Measurements from ENCODE around the gene PPP1R12C. TPM values are rescaled to one million over a fixed set of nuclear protein-coding genes. Genes with fewer than 3 reads are reported as not detected.
"Not testable (repeated sequence)": the region's sequence is repeated elsewhere in the genome, so short reads cannot be mapped to it uniquely, and the experiment has no call there.

PPP1R12C gene
- total RNA-seq, 4 donors from 2014 or later = 51.7 to 126 (median 78.7) TPM

- DNase-seq (ENCODE audit: low spot score in 2 of 2) = no peak
- Histone ChIP-seq H3K4me3 (peak overlapping the region; percentile 38), H3K9me3 (no peaks in the 10 kb centered on the region), H3K4me1 (peaks cover 14% of the 10 kb centered on the region), H3K27ac (peak overlapping the region; percentile 82), H3K36me3 (no peaks in the 10 kb centered on the region), H3K27me3 (peaks cover 48% of the 10 kb centered on the region)
- TF ChIP-seq, protein P1, sequence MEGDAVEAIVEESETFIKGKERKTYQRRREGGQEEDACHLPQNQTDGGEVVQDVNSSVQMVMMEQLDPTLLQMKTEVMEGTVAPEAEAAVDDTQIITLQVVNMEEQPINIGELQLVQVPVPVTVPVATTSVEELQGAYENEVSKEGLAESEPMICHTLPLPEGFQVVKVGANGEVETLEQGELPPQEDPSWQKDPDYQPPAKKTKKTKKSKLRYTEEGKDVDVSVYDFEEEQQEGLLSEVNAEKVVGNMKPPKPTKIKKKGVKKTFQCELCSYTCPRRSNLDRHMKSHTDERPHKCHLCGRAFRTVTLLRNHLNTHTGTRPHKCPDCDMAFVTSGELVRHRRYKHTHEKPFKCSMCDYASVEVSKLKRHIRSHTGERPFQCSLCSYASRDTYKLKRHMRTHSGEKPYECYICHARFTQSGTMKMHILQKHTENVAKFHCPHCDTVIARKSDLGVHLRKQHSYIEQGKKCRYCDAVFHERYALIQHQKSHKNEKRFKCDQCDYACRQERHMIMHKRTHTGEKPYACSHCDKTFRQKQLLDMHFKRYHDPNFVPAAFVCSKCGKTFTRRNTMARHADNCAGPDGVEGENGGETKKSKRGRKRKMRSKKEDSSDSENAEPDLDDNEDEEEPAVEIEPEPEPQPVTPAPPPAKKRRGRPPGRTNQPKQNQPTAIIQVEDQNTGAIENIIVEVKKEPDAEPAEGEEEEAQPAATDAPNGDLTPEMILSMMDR (IDR thresholded peaks at IDR 0.05) = no peak
- TF ChIP-seq EP300 (IDR thresholded peaks at IDR 0.05) = no peak
- TF ChIP-seq POLR2AphosphoS5 (IDR thresholded peaks at IDR 0.05) = no peak
- TF ChIP-seq POLR2A (IDR thresholded peaks at IDR 0.05) = no peak
- WGBS = 97% methylated on average over 2 of the region's 2 CpGs
Measured at GRCh38 chr19:55069865-55070197, 47.6 kb downstream of the PPP1R12C start.

- no peak for TF ChIP-seq POLR2AphosphoS5 (IDR thresholded peaks at IDR 0.05)
- TF ChIP-seq, protein P1 (IDR thresholded peaks at IDR 0.05) = no peak
- no peak for TF ChIP-seq EP300 (IDR thresholded peaks at IDR 0.05)
- TF ChIP-seq POLR2A (IDR thresholded peaks at IDR 0.05) = no peak
- Histone ChIP-seq H3K4me3 (peak overlapping the region; percentile 38), H3K27ac (peak overlapping the region; percentile 82), H3K27me3 (peaks cover 48% of the 10 kb centered on the region), H3K4me1 (peaks cover 14% of the 10 kb centered on the region), H3K9me3 (no peaks in the 10 kb centered on the region), H3K36me3 (no peaks in the 10 kb centered on the region)
- no peak for DNase-seq (ENCODE audit: low spot score in 2 of 2)
- 7% methylated on average over 20 of the region's 30 CpGs for WGBS
Measured at GRCh38 chr19:55068950-55069864, 48.2 kb downstream of the PPP1R12C start.

DNA sequence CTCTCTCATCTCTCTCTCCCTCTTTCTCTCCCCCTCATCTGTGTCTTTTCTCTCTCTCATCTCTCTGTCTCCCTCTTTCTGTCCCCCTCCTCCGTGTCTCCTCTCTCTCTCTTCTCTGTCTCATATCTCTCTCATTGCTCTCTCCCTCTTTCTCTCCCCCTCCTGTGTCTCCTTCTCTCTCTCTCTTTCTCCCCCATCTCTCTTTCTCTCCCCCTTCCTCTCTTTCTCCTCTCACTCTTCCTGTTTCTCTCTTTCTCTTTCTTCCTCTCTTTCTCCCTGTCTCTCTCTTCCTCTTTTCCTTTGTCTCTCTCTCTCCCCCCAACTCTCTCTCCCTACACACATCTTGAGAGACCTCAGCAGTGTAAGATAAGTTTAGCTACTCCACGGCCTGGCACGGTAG, 49.6 kb downstream of the PPP1R12C start:
- no peaks in the 10 kb centered on the region for H3K36me3 ChIP-seq
- no peak for DNase-seq (ENCODE audit: low spot score in 2 of 2)
- 36% methylated on average over 3 of the region's 3 CpGs for WGBS
- H3K27ac ChIP-seq = no peak overlapping the region
- TF ChIP-seq, protein P1 (IDR thresholded peaks at IDR 0.05) = no peak
- TF ChIP-seq POLR2A (IDR thresholded peaks at IDR 0.05) (no peak), POLR2AphosphoS5 (IDR thresholded peaks at IDR 0.05) (no peak), EP300 (IDR thresholded peaks at IDR 0.05) (no peak)
- no peak overlapping the region for H3K4me3 ChIP-seq
- peaks cover 14% of the 10 kb centered on the region for H3K4me1 ChIP-seq
- H3K9me3 ChIP-seq = no peaks in the 10 kb centered on the region
- H3K27me3 ChIP-seq = peaks cover 48% of the 10 kb centered on the region

DNA sequence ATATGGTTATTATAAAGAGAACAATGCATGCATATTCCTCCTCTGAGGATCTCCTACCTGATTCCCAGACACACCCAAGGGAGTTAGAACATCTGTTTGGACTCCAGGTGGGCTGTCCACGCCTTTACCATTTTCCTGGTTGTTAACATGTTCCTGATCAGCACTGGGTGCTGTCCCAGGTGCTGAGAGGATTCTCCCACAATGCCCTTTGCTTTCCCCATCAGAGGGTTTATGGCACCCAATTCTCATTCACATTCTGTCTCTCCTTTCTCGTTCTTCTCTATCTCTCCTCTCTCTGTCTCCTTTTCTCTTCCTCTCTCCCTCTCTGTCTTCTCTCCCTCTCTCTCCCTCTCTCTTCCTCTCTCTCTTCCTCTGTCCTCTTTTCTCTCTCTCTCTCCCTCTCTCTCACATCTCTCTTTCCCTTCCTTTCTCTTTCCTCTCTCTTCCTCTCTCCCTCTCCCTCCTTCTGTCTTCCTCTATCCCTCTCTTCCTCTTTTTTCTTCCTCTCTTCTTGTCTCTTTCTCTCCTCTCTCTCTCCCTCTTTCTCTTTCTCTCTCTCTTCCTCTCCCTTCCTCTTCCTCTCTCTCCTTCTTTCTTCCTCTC, 51.2 kb downstream of the PPP1R12C start:
- H3K27me3 ChIP-seq = peaks cover 37% of the 10 kb centered on the region
- TF ChIP-seq EP300 (IDR thresholded peaks at IDR 0.05) (no peak), POLR2A (IDR thresholded peaks at IDR 0.05) (no peak), POLR2AphosphoS5 (IDR thresholded peaks at IDR 0.05) (no peak)
- TF ChIP-seq, protein P1 (IDR thresholded peaks at IDR 0.05) = no peak
- WGBS = 31% methylated on average over 2 of the region's 2 CpGs

DNA sequence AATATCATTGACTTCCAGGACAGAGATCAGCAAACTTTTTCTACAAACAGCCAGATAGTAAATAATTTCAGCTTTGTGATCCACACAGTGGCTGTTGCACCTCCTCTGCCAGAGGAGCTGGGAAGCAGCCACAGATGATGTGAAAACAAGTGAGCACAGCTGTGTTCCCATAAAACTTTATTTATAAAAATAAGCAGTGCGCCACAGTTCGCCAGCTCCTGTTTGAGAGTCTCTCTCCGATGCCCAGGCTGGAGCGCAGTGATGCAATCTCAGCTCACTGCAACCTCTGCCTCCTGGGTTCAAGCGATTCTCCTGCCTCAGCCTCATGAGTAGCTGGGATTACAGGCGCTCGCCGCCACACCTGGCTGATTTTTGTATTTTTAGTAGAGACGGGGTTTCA, 51.9 kb downstream of the PPP1R12C start:
- 80% methylated on average over 9 of the region's 9 CpGs for WGBS
- H3K27ac ChIP-seq; H3K36me3 ChIP-seq; H3K9me3 ChIP-seq; DNase-seq (ENCODE audit: low spot score in 2 of 2); H3K4me3 ChIP-seq: not testable (repeated sequence)
- H3K4me1 ChIP-seq = peaks cover 20% of the 10 kb centered on the region
- peaks cover 31% of the 10 kb centered on the region for H3K27me3 ChIP-seq

More for the DNA sequence above, 51.2 kb downstream of the PPP1R12C start:
- no peak for DNase-seq (ENCODE audit: low spot score in 2 of 2)
- Histone ChIP-seq H3K4me1 (peaks cover 25% of the 10 kb centered on the region), H3K4me3 (no peak overlapping the region), H3K9me3 (no peaks in the 10 kb centered on the region), H3K27ac (no peak overlapping the region), H3K36me3 (no peaks in the 10 kb centered on the region)
